ENCODE measurements around the gene PDS5A. TPM values are rescaled to one million over a fixed set of nuclear protein-coding genes. Genes with fewer than 3 reads are reported as not detected.

PDS5A gene
- total and polyA plus RNA-seq, 9 of the 15 experiments (the other 6 are each of a cell fraction or from before 2014, with no cell fraction given): 16.4 to 85.4 (median 70.0) TPM

DNA sequence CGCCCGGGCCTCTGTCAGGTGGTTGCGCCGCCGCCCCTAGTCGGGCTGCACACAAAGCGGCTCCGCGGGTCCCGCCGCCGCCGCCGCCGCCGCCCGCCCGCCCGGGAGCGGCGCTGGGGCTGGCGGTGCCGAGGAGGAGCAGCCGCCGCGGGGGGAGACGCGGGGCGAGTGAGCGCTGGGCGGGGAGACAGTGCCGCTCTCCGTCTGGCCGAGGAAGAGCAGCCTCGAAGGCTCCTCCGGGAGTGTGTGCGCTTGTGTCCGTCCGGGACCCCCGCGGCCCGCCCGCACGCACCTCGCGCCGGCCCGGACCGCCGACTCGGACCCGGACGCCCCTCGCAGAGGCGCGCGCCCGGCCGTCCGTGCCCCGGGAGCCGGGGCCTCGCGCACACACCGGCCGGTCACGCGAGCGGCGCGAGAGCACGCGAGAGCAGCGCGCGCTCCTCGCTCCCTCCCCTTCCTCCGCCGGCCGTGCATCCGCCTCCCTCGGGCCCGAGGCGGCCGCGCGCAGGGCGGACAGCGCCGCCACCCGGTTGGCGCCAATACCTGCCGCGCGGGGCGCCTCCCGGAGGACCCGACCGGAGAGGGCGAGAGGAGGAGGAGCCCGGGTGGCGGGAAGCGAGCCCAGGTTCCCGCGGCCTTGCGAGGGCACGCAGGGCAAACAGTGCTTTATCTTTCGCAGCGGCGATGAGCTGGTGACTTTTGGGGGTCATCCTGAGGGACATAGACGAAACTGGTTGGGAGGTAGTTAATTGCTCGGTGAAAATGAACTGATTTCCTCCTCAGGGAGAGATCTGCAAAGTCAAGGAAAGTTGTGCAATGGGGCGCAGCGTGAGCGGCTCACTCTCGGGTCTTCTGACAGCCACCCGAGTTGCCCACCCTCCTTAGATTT lies at the start of gene PDS5A (continued):
- TF ChIP-seq NFIC (IDR thresholded peaks at IDR 0.05) (peak; percentile 35; the same call in 1 of the 2 replicates), MECOM (CRISPR knock-in tag; IDR thresholded peaks at IDR 0.05) (0 out of 2 replicates have a peak, but pooled peaks have one; percentile 17), ZNF134 (CRISPR knock-in tag; conservative IDR thresholded peaks at IDR 0.05) (peak; percentile 17; the same call in 1 of the 2 replicates), SMAD3 (CRISPR knock-in tag; conservative IDR thresholded peaks at IDR 0.05) (0 out of 2 replicates have a peak, but pooled peaks have one; percentile 48), ZNF197 (CRISPR knock-in tag; IDR thresholded peaks at IDR 0.05; ENCODE audit: low read depth) (0 out of 2 replicates have a peak, but pooled peaks have one; percentile 55), PML (IDR thresholded peaks at IDR 0.05; ENCODE audit: low read length) (peak; percentile 77; the same call in 1 of the 2 replicates), PHF20 (IDR thresholded peaks at IDR 0.05; ENCODE audit: partially characterized antibody) (peak; percentile 71), PHB2 (IDR thresholded peaks at IDR 0.05; ENCODE audit: low read depth) (no peak), SP1 (CRISPR knock-in tag; IDR thresholded peaks at IDR 0.05) (peak; percentile 79), ZNF583 (CRISPR knock-in tag; IDR thresholded peaks at IDR 0.05) (peak; percentile 21; the same call in 1 of the 2 replicates), CBX2 (IDR thresholded peaks at IDR 0.05; ENCODE audit: insufficient read depth, low read length, poor library complexity, severe bottlenecking) (no peak), GTF2A2 (tag; IDR thresholded peaks at IDR 0.05) (0 out of 2 replicates have a peak, but pooled peaks have one; percentile 20), MTA3 (IDR thresholded peaks at IDR 0.05; ENCODE audit: borderline replicate concordance) (peak; percentile 91), ESRRA (IDR thresholded peaks at IDR 0.05; ENCODE audit: borderline replicate concordance, low read depth) (peak; percentile 76)
- TF ChIP-seq, protein P1, sequence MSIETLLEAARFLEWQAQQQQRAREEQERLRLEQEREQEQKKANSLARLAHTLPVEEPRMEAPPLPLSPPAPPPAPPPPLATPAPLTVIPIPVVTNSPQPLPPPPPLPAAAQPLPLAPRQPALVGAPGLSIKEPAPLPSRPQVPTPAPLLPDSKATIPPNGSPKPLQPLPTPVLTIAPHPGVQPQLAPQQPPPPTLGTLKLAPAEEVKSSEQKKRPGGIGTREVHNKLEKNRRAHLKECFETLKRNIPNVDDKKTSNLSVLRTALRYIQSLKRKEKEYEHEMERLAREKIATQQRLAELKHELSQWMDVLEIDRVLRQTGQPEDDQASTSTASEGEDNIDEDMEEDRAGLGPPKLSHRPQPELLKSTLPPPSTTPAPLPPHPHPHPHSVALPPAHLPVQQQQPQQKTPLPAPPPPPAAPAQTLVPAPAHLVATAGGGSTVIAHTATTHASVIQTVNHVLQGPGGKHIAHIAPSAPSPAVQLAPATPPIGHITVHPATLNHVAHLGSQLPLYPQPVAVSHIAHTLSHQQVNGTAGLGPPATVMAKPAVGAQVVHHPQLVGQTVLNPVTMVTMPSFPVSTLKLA (conservative IDR thresholded peaks at IDR 0.05): peak; percentile 27 to 63; a peak in 2 of 4 replicates
- TF ChIP-seq, protein P2, sequence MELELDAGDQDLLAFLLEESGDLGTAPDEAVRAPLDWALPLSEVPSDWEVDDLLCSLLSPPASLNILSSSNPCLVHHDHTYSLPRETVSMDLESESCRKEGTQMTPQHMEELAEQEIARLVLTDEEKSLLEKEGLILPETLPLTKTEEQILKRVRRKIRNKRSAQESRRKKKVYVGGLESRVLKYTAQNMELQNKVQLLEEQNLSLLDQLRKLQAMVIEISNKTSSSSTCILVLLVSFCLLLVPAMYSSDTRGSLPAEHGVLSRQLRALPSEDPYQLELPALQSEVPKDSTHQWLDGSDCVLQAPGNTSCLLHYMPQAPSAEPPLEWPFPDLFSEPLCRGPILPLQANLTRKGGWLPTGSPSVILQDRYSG (tag; conservative IDR thresholded peaks at IDR 0.05; ENCODE audit: low read depth): peak; percentile 57; the same call in 1 of the 2 replicates
- TF ChIP-seq, protein P3, sequence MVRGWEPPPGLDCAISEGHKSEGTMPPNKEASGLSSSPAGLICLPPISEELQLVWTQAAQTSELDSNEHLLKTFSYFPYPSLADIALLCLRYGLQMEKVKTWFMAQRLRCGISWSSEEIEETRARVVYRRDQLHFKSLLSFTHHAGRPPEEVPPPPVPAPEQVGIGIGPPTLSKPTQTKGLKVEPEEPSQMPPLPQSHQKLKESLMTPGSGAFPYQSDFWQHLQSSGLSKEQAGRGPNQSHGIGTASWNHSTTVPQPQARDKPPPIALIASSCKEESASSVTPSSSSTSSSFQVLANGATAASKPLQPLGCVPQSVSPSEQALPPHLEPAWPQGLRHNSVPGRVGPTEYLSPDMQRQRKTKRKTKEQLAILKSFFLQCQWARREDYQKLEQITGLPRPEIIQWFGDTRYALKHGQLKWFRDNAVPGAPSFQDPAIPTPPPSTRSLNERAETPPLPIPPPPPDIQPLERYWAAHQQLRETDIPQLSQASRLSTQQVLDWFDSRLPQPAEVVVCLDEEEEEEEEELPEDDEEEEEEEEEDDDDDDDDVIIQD (CRISPR knock-in tag; IDR thresholded peaks at IDR 0.05): no peak
- TF ChIP-seq, protein P4, sequence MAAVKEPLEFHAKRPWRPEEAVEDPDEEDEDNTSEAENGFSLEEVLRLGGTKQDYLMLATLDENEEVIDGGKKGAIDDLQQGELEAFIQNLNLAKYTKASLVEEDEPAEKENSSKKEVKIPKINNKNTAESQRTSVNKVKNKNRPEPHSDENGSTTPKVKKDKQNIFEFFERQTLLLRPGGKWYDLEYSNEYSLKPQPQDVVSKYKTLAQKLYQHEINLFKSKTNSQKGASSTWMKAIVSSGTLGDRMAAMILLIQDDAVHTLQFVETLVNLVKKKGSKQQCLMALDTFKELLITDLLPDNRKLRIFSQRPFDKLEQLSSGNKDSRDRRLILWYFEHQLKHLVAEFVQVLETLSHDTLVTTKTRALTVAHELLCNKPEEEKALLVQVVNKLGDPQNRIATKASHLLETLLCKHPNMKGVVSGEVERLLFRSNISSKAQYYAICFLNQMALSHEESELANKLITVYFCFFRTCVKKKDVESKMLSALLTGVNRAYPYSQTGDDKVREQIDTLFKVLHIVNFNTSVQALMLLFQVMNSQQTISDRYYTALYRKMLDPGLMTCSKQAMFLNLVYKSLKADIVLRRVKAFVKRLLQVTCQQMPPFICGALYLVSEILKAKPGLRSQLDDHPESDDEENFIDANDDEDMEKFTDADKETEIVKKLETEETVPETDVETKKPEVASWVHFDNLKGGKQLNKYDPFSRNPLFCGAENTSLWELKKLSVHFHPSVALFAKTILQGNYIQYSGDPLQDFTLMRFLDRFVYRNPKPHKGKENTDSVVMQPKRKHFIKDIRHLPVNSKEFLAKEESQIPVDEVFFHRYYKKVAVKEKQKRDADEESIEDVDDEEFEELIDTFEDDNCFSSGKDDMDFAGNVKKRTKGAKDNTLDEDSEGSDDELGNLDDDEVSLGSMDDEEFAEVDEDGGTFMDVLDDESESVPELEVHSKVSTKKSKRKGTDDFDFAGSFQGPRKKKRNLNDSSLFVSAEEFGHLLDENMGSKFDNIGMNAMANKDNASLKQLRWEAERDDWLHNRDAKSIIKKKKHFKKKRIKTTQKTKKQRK (IDR thresholded peaks at IDR 0.05; ENCODE audit: borderline replicate concordance, low read depth, low read length): no peak

Data from K562 (cell line).